Gastroesophageal sphincter (tissue), 3 donors: ENCODE results near the gene IGFBP6.
A peak's percentile ranks its signal among the peaks of the same experiment; 100 is the strongest.

ENCODE experiments used
- CTCF ChIP-seq, 4 experiments: fragments of 200-600 bp in 2 of 4; fragments of 450-650 bp in 2 of 4; sonication (generic) in 1 of 4; IDR thresholded peaks; one replicate each; pipeline ENCODE4 v1.5.1; 2017 to 2019; ENCODE audit warnings: antibody characterized with exemption in 4 of 4, mild to moderate bottlenecking in 2 of 4, moderate library complexity in 2 of 4
- POLR2A ChIP-seq, 2 donors: fragments of 450-650 bp; IDR thresholded peaks; one replicate each; pipeline ENCODE4 v1.6.1; 2017; ENCODE audit warnings: antibody characterized with exemption in 2 of 2, mild to moderate bottlenecking in 2 of 2, moderate library complexity in 1 of 2
- POLR2AphosphoS5 ChIP-seq: sonication (generic); formaldehyde crosslinking; IDR thresholded peaks from one replicate; pipeline ENCODE4 v1.6.1; 2017; ENCODE audit warnings: antibody characterized with exemption

GRCh38 chr12:53064613-53065436, 32.6 kb upstream of the IGFBP6 start:
- no peak for TF ChIP-seq CTCF (IDR thresholded peaks at IDR 0.05)
- TF ChIP-seq POLR2A (IDR thresholded peaks at IDR 0.05): no peak
- TF ChIP-seq POLR2AphosphoS5: peak; percentile 2
